ENCODE results near the gene FILIP1L.

The FILIP1L gene

GRCh38 chr3:100042166-100042981, 71.9 kb downstream of the FILIP1L start:
- DNase-seq (ENCODE audit: low read depth in 2 of 2), result no peak

- no peak for DNase-seq (ENCODE audit: low read depth in 2 of 2)
These were observed 73.0 kb downstream of the FILIP1L start for GRCh38 chr3:100041328-100041749.

- DNase-seq (ENCODE audit: low read depth in 2 of 2), result no peak
These were observed 73.7 kb downstream of the FILIP1L start for GRCh38 chr3:100040451-100041225.

- DNase-seq (ENCODE audit: low read depth in 2 of 2), result no peak
These were observed 75.2 kb downstream of the FILIP1L start for GRCh38 chr3:100039075-100039474.

- no peak for DNase-seq (ENCODE audit: low read depth in 2 of 2)
These were observed 80.3 kb downstream of the FILIP1L start for GRCh38 chr3:100033903-100034471.

GRCh38 chr3:100033184-100033583, 81.1 kb downstream of the FILIP1L start:
- no peak for DNase-seq (ENCODE audit: low read depth in 2 of 2)

GRCh38 chr3:100032243-100032642, 82.1 kb downstream of the FILIP1L start:
- no peak for DNase-seq (ENCODE audit: low read depth in 2 of 2)

- no peak for DNase-seq (ENCODE audit: low read depth in 2 of 2)
These were observed 83.3 kb downstream of the FILIP1L start for GRCh38 chr3:100030914-100031425.

- no peak for DNase-seq (ENCODE audit: low read depth in 2 of 2)
These were observed 84.0 kb downstream of the FILIP1L start for GRCh38 chr3:100030346-100030745.

- DNase-seq (ENCODE audit: low read depth in 2 of 2), result no peak
These were observed 84.6 kb downstream of the FILIP1L start for GRCh38 chr3:100029689-100030088.

GRCh38 chr3:100029052-100029451, 85.2 kb downstream of the FILIP1L start:
- no peak for DNase-seq (ENCODE audit: low read depth in 2 of 2)

- no peak for DNase-seq (ENCODE audit: low read depth in 2 of 2)
These were observed 87.0 kb downstream of the FILIP1L start for GRCh38 chr3:100027321-100027720.

GRCh38 chr3:100024520-100025303, 89.6 kb downstream of the FILIP1L start:
- no peak for DNase-seq (ENCODE audit: low read depth in 2 of 2)

GRCh38 chr3:100023595-100023994, 90.7 kb downstream of the FILIP1L start:
- no peak for DNase-seq (ENCODE audit: low read depth in 2 of 2)

GRCh38 chr3:100023150-100023549, 91.2 kb downstream of the FILIP1L start:
- no peak for DNase-seq (ENCODE audit: low read depth in 2 of 2)

- DNase-seq (ENCODE audit: low read depth in 2 of 2), result no peak
These were observed 91.8 kb downstream of the FILIP1L start for GRCh38 chr3:100022506-100022905.

- DNase-seq (ENCODE audit: low read depth in 2 of 2), result no peak
These were observed 93.2 kb downstream of the FILIP1L start for GRCh38 chr3:100020876-100021644.

- DNase-seq (ENCODE audit: low read depth in 2 of 2), result no peak
These were observed 94.6 kb downstream of the FILIP1L start for GRCh38 chr3:100019719-100020118.

GRCh38 chr3:100018806-100019205, 95.5 kb downstream of the FILIP1L start:
- no peak for DNase-seq (ENCODE audit: low read depth in 2 of 2)

- DNase-seq (ENCODE audit: low read depth in 2 of 2), result no peak
These were observed 104.2 kb downstream of the FILIP1L start for GRCh38 chr3:100010087-100010417.
